HG02884 (cell line): ENCODE data around the gene RAG1.
A peak's percentile ranks its signal among the peaks of the same experiment; 100 is the strongest.
"Not testable (repeated sequence)": the region's sequence is repeated elsewhere in the genome, so short reads cannot be mapped to it uniquely, and the experiment has no call there.

Experiments used
- ATAC-seq: cut with Tn5 transposase; IDR thresholded peaks from one replicate; pipeline ENCODE4 v1.9.1; 2021; ENCODE audit warnings: mild to moderate bottlenecking, moderate library complexity; ENCODE audit not compliant: unreplicated experiment

RAG1 gene

DNA sequence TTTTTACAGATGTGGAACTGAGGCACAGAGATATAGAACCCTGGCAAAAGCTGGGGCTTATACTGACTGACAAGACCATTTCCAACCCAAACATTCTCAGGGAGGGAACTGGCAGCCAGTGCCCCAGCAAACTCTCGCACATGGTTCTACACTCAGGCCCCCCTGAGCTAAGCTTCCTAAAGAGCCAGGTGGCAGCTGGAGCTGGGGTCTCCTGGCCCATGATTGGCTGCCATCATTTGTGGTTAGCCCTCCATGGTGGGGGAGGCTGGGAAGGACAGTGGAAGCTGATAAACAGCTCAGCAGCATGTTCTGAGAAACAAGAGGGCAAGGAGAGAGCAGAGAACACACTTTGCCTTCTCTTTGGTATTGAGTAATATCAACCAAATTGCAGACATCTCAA, at the start of gene RAG1:
TSS of gene RAG1 (plus strand) at position 314 of the 400 bp plus-strand sequence. CDS start 5,298 bp downstream, outside the sequence.
- ATAC-seq: no peak

DNA sequence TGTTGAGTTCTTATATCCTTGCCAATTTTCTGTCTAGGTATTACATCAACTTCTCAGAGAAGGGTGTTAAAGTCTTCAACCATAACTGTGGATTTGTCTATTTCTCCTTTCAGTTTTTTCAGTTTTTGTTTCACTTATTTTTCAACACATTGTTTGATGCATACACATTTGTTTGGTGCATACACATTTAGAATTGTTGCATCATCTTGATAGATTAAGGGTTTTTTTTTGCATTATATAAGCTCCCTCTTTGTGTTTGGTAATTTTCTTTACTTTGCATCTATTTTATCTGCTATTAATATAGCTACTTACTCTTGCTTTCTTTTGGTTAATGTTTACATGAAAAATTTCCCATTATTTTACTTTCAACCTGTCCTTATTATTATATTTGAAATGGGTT, 37.0 kb upstream of the RAG1 start:
- ATAC-seq: no peak

DNA sequence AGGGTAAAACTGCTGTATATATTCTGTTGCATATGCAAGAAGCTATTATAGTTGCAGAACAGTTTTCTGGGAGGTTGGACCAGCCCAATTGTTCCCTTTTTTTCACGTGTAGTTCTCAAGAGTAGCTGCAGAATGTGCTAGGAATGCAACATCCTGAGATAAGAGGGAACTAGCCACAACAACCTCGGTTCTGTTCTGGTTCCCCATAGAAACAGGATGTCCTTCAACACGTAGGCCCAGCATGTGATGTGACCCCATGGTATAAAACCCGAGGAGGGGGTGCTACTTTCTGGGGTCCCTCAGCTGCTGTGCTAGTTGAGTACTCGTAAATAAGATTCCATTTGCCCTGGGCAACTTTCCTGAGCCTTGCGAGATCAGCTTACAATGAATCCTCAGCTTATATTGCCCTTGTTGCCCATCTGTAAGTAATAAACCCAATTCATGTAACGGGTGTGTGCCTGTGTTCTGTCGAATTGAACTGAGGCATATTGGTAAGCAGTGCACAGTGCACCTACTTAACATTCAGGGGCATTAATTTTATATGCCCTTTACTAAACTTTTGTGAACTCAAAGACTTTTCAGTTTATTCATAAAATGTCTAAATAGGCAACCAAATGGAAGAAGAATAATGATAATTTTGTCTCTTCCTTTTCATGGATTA, 34.7 kb upstream of the RAG1 start:
- ATAC-seq: no peak

DNA sequence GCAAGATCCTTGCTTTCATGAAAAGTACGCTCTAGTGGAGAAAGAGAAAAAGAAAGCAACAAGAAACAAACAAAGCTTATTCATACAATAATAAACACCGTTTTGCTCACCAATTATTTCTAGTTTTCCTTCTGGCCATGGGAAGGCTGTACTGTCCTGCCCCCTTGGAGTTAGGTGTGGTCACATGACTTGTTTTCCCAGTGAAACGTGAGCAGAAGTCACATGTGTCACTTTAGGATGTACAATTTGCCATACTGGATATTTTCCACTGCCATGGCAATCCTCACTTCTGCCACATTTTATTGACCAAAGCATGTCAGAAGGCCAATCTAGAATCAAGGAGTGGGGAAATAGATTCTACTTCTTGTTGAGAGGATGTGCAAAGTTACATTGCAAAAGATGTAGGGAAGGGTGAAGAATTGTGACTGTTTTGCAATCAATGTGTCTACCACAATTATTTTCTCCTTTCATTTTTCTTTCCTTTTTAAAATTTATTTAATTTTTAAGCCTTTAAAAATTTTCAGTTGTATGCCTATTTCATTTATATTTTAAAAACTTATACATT, 33.4 kb upstream of the RAG1 start:
- ATAC-seq: no peak

DNA sequence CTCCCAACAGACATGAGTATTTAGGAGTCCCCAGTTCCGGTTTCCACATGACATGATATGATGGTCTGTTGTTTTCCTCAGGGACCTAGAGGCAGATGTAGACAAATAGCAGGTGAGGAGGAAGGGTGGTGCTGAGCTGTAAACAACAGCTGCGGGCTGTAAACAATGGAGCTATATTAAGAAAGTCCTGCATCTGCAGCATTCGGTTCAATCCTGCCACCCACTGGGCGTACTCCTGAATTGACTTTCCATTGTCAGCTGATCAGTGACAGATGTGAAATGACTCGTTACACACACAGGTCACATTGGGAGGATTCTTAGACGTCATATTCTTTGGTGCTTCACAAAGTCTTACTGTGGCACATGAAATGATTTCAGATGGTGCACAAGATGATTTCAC, 26.8 kb upstream of the RAG1 start:
- peak; percentile 100 for ATAC-seq

DNA sequence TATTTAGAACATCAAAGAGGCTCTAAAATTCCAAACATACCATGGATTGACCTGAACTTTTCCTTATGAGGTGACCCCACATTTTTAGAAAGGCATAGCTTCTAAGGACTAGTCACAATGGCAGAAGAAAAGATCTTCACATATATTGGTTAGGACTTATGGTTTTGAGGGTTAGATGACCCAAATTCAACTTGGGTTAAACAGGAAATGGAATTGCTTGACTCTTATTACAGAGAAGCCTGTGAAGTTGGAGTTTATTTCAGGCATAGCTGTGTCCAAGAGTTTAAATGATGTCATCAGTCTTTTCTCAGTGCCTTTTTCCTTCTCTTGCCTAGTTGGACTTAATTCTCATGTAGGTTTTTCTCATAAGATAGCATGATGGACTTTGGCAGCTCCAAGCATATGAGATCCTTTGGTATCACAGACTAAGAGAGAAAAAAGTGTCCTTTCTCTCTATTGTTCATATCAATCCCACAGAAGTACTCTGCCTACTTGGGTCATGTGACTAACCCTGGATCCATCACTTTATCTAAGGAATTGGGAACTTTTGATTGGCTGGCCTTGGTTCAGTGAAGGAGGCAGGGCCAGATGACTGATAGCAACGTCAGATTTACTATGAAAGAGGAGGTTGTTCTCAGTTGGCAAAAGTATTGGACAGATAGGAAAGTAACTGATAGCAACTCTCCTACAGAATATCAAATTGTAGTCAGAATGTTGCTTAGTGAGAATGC, 17.3 kb upstream of the RAG1 start:
- ATAC-seq: no peak

DNA sequence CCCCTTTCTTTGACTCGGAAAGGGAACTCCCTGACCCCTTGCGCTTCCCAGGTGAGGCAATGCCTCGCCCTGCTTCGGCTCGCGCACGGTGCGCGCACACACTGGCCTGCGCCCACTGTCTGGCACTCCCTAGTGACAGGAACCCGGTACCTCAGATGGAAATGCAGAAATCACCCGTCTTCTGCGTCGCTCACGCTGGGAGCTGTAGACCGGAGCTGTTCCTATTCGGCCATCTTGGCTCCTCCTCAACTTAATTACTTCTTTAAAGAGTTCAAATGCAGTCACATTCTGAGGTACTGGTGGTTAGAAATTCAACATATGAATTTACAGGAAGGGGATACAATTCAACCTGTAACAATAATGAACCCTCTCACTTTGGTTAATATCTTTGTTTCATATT, 10.4 kb upstream of the RAG1 start:
- not testable (repeated sequence) for ATAC-seq

DNA sequence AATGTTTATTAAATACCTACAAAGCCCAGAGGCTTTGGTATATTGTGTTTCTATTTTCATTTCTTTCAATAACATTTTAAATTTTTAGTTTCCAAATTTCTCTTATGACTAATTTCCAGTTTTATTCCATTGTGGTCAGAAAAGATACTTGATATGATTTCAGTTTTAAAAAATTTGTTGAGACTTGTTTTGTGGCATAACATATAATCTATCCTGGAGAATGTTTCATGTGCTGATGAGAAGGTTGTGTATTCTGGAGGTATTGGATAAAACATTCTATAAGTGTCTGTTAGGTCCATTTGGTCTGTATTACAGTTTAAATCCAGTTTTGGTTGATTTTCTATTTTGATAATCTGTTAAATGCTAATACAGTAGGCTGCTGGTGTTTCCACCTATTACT, 9.8 kb upstream of the RAG1 start:
- ATAC-seq: no peak

DNA sequence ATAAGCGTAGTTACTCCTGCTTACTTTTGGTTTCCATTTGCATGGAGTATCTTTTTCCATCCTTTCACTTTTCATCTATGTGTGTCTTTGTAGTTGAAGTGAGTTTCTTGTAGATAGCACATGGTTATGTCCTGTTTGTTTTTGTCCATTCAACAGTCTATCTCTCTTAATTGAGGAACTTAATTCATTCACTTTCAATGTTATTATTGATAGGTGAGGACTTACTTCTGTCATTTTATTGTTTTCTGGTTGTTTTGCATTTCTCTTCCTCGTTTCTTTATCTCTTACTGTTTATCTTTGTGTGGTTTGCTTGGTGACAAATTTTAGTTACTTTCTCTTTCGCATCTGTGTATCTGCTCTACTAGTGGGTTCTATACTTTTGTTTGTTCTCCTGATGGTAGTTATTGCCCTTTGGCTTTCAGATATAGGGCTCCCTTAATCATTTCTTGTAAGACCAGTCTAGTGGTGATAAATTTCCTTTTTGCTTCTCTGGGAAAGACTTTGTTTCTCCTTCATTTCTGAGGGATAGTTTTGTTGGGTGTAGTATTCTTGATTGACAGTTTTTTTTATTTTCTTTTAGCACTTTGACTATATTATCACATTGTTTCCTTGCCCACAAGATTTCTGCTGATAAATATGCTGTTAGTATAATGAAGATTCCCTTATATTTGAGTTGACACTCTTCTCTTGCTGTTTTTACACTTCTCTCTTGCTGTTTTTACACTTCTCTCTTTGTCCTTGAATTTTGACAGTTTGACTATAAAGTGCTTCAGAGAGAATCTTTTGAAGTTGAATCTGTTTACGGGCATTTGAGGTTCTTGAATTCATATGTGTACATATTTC, 9.0 kb upstream of the RAG1 start:
- ATAC-seq: peak; percentile 97

DNA sequence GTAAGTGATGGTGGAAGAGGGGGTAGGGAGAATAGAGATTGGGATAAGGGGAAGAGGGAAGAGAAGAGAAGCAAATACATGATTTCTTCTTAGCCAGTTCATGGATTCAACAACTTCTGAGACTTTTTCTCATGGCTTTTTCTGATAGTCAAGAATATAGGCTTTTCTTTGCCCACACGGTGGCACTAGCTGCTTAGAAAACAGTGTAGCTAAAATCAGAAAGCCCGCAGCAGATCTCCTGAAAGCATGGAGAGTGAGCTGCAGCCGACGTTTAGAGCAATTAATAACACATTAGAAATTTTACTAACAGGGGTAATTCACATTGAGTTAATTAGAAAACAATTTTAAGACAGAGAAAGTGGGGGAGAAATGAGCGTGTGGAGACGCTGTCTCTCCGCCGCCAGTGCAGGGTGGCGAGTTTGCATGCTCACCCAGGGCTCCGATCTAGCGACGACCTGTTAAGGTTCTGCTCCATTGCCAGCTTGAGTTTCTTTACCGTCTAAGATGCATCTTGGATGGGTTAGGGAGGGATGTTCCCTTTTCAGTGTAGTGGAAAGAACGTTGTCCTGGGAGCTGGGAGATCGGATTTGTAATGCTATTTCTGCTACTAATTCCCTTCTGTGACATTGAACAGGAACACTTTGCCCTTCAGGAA, 3.3 kb upstream of the RAG1 start:
- ATAC-seq: peak; percentile 68

DNA sequence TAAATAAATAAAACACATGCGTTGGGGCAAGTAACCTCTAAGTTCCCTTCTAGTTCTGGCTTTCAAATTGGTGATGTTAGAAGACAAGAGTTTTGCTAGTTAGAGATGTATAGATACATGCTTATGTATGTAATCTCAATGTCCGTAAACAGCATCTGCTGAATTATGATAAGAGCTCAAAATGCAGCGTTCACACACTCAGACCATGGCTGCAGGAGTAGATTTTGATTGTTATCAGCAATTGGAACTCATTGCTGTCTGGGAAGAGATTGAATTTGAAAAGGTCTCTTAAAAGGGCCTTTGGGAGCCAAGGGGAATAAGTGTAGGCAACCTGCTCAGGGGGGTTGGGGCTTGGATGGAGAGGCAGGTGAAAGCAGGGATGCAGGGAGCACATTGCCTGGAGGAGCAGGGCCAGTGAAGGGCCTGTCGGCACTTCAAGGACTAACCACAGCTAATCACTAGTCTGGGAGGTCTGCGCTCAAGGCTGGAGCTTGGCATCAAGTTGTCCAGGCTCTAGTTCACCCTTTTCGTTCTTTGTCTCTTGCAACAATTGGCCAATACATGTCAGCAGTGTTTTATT, 2.7 kb upstream of the RAG1 start:
- no peak for ATAC-seq

DNA sequence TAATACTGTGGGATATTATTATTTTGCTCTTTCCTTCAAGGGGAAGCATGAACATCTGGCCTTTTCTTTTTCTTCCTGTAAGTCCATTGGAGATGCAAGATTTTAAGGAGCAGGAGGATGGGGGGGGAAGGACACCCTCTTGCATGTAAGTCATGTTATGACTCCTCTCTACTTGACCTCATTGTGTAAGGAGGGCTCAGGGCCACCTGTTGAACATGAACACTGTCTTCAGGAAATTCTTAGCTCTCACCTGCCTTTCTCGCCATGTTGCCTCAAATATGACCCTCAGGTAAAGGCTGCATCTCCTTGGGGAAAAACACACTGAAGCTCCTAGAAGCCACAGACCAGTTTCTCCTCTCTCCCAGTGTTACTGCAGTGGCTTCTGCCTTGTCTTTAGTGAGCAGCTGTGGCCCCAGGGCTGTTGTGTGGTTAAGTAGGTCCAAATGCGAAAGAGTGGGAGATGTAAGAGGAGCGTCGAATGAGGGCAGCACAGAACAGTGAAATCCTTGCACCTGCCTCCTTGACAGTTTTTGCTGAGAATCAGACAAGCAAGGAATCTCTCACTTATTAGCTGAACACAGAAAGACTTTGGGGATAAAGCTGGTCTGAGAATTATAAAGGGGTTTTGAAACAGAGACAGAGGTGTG, 1.3 kb upstream of the RAG1 start:
- no peak for ATAC-seq

DNA sequence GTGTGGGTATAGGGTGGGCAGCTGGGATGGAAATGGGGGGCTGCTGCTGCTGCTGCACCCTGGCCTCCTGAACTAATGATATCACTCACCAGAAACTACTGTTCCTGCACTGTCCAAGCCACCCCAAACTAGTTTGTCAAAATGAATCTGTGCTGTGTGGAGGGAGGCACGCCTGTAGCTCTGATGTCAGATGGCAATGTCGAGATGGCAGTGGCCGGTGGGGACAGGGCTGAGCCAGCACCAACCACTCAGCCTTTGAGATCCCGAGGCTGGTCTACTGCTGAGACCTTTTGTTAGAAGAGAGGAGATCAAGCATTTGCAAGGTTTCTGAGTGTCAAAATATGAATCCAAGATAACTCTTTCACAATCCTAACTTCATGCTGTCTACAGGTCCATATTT, 1.3 kb downstream of the RAG1 start:
- ATAC-seq: no peak

DNA sequence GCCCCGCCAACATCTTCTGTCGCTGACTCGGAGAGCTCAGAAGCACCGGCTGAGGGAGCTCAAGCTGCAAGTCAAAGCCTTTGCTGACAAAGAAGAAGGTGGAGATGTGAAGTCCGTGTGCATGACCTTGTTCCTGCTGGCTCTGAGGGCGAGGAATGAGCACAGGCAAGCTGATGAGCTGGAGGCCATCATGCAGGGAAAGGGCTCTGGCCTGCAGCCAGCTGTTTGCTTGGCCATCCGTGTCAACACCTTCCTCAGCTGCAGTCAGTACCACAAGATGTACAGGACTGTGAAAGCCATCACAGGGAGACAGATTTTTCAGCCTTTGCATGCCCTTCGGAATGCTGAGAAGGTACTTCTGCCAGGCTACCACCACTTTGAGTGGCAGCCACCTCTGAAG, 6.7 kb downstream of the RAG1 start:
- ATAC-seq: no peak

DNA sequence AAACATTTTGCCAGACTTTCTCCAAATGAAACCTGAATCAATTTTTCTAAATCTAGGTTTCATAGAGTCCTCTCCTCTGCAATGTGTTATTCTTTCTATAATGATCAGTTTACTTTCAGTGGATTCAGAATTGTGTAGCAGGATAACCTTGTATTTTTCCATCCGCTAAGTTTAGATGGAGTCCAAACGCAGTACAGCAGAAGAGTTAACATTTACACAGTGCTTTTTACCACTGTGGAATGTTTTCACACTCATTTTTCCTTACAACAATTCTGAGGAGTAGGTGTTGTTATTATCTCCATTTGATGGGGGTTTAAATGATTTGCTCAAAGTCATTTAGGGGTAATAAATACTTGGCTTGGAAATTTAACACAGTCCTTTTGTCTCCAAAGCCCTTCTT, 9.6 kb downstream of the RAG1 start:
- ATAC-seq: no peak

DNA sequence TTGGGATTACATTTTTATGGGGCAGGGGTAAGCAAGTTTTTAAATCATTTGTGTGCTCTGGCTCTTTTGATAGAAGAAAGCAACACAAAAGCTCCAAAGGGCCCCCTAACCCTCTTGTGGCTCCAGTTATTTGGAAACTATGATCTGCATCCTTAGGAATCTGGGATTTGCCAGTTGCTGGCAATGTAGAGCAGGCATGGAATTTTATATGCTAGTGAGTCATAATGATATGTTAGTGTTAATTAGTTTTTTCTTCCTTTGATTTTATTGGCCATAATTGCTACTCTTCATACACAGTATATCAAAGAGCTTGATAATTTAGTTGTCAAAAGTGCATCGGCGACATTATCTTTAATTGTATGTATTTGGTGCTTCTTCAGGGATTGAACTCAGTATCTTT, 10.1 kb downstream of the RAG1 start:
- no peak for ATAC-seq

DNA sequence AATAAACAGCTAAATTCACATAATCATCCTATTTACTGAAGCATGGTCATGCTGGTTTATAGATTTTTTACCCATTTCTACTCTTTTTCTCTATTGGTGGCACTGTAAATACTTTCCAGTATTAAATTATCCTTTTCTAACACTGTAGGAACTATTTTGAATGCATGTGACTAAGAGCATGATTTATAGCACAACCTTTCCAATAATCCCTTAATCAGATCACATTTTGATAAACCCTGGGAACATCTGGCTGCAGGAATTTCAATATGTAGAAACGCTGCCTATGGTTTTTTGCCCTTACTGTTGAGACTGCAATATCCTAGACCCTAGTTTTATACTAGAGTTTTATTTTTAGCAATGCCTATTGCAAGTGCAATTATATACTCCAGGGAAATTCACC, 10.7 kb downstream of the RAG1 start:
- ATAC-seq: no peak

DNA sequence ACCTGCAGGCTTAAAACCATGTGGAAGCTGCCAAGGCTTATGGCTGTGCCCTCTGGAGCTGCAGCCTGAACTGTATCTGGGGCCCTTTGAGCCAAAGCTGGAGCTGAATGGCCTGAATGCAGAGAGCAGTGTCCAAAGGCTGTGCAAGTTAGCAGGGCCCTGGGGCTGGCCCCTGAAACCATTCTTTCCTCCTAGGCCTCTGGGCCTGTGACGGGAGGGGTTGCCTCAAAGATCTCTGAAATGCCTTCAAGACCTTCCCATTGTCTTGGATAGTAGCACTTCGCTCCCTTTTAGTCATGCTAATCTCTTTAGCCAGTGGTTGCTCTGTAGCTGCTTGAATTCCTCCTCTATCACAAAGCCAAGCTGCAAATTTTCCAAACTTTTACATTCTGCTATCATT, 13.7 kb downstream of the RAG1 start:
- no peak for ATAC-seq

DNA sequence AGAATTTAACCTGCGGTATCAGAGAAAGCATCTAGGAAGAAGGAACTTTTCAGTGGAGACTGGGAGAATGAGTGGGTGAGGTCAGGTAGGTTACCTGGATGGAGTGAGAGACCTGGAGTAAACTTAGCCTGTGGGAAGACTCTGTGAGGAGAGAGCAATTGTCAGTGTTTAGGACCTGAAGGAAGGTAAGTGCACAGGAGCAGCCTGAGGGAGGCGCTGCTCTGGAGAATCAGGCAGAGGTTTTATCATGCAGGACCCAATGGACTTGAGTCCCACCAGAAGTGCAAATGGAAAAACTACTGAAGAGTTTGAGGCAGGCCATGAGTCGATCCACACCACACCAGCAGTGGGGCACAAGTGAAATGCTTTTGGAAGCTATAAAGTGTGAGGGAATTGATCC, 15.9 kb downstream of the RAG1 start:
- ATAC-seq: no peak

DNA sequence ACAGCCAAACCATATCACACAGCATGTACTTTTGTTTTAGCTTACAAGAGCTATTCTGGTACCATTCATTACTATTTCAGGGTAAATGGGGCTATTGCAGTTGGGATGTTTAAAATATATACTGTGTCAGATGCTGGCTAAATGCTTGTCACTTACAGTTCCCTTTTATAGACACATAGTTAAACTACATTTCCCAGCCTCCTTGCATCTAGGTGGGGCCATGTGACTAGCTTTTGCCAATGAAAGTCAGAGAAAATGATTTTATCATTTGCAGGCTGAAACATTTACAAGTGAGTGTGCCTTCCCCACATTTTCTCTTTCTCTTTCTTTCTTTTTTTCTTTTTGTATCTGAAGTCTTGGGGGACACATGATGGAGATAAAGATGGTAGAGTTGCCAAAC, 18.7 kb downstream of the RAG1 start:
- ATAC-seq: peak; percentile 68
